GM18517 (cell line): ENCODE results near the gene PNMT.

Experiments used
- ATAC-seq: cut with Tn5 transposase; IDR thresholded peaks from one replicate; pipeline ENCODE4 v1.9.1; 2021; ENCODE audit warnings: mild to moderate bottlenecking, moderate library complexity; ENCODE audit not compliant: unreplicated experiment

The PNMT gene

DNA sequence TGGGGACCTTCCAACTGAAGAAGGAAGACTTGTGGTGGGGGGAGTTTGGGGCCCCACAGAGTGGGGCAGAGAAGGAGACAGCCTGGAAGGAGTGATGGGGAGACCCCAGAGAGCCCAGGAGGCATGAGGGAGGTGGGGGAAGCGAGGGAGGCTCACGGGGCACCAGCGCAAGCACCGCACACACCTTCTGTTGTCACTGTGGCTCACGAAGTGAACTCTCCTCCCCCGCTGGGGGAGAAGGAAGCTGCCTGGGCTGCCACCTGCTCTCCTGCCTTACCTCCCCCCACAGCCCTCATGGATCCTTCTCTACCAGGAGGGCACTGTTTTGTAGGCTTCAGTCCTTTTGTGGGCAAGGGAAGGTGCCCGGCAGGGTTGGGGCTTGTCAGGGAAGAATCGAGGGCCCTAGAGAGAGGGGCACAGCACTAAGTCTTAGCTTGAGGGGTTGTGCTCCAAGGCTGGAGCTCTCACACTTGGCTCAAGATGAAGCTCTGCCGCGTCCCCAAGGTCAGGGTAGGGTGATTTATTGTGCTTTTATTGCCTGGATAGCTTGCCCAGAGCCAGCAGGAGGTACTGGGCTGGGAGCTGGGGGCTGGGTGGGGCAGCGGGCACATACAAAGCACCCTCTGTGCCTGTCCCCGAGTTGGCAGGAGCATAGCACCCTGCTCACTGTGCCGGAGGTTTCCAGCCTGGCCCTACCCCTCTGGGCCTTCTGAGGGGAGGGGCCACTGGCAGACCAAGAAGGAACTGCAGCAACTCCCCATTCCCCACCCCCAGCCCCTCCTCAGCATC is 35.9 kb upstream of the PNMT start:
- no peak for ATAC-seq

DNA sequence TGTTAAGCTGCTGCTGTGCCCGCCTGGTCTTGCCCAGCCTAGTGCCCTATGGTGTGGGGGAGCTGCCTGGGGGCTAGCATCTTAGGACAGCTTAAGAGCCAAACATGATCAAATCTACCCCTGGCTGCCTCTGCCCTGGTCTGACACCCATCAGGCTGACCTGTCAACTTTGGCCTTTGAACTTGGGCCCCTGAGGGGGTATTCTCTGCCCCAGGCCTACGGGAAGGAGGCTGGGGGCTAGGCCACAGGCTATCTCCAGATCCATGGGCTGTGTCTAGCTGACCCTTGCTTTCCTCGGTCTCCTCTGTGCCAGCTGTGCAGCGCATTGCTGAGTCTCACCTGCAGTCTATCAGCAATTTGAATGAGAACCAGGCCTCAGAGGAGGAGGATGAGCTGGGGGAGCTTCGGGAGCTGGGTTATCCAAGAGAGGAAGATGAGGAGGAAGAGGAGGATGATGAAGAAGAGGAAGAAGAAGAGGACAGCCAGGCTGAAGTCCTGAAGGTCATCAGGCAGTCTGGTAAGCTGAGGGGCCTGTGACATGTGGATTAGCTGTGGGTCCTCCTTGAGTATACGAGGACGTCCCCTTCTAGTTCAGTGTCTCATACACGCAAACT is 34.6 kb upstream of the PNMT start:
- ATAC-seq, result no peak

DNA sequence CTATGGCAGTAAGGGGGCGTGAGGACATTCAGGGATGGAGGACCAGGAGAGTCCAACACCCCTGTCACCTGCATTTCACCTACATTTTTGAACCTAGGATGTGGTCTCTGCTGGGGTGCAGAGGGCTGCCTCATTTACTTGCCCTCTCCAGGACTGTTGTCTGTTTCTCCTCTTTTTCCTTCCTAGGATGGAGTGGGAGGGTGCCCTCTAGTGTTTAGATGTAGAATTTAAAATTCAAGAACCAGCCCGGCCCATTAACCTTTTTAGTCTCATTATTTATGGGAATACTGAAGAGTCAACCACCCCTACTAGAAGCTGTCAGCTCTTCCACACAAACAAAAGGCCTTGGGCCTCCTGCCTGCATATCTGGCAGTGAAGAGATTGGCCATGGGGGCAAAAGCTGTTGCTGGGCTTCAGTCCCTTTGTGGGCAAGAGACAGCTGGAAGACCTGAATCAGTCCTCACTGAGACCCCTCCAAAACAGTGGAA is 33.8 kb upstream of the PNMT start:
- no peak for ATAC-seq

GRCh38 chr17:39635614-39636176 is 32.6 kb upstream of the PNMT start:
- ATAC-seq, result no peak

DNA sequence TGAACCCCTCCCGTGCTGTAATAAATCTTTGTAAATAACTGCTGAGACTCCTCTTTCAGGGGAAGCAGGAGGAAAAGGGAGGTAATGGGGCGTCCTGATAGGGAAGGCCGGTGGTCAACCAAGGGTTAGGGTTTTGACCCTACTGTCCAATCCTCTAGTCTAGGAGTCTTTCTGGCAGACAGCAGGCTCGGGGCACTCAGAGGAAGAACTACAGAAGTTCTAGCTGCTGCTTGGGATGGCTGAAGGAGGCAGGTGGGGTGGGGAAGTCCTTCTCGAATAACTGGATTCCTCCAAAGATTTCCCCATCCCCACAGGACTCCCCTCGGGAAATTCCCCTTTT is 31.7 kb upstream of the PNMT start:
- ATAC-seq, result peak; percentile 25

DNA sequence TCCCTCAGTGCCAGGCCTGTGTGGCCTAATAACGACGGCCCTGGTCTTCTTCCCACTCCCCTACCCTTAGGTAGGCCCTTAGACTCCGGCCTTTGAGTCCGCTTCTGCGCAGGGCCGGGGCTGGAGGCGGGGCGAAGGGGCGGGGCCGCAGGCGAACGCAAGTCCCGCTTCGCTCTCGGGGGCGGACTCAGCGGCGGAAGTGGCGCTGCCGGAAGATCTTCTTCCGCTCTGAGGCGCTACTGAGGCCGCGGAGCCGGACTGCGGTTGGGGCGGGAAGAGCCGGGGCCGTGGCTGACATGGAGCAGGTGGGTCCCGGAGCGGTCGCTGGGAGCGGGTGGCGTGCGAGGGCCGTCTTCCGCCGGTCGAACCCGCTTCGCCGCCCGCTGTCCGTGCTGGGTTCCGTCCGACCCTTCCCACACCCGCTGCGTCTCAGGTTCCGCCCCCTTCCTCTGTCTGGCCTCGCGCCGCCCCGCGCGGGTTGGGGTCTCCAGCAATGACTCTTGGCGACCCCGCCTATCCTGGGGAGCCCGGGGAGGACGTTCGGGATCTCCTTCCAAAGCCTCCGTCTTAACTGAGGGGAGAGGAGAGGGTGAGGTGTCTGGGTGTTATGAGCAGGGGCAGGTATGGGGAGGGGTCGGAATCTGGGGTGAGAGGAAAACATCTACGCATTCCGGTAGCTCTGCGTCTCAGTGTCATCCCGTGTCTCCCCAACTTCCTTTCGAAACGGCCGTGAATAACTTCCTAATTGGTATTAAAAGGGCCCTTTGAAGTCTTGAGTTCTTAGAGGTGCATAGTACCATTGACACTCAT is 31.1 kb upstream of the PNMT start, which contains the start of gene STARD3:
STARD3 (plus strand) TSS at position 218 of the 810 bp plus-strand sequence. CDS start 16,388 bp downstream, outside the sequence.
- ATAC-seq, result peak; percentile 72

- ATAC-seq, result no peak
These were observed 29.9 kb upstream of the PNMT start for GRCh38 chr17:39638317-39638716.

- ATAC-seq, result no peak
These were observed 29.2 kb upstream of the PNMT start for GRCh38 chr17:39639043-39639442.

DNA sequence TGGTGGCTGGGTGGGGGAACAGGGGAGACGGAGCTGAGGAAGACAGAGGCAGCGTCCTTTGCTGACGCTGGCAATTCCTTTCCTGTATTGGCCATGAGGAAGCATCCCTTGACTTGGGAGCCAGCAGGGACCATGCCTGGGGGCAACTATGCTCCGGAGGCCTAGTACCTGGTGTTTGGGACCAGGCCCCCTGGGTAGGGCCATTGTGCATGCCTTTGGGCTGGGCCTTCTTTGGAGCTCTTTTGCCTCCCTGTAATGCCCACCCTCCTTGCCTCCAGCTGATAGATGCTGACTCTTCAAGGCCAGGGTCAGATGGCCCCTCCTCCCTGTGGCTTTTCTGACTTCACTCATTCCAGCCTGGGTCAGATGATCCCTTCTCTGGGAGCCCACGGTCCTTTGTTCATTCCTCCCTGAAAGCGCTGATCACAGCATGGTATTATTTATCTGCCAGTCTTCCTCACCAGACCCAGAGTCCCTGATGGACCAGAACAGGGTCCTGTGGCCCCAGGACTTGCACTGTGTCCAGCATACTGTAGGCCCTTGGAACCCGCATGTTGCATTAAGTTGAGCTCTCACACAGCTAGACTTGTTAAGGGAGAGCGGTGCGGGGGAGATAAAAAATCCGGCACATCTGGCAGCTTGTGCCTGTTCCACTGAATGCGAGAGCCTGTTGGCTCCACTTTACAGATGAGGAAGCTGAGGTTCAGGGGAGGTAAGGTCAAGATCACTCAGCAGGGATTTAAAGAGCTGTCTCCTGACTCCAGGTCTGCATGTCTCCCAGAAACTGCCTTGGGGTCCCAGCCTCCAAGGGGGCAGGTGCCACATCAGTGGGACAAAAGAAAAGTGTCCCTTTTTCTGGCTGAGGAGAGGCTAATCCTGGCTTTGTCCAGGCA is 28.4 kb upstream of the PNMT start:
- ATAC-seq, result no peak

DNA sequence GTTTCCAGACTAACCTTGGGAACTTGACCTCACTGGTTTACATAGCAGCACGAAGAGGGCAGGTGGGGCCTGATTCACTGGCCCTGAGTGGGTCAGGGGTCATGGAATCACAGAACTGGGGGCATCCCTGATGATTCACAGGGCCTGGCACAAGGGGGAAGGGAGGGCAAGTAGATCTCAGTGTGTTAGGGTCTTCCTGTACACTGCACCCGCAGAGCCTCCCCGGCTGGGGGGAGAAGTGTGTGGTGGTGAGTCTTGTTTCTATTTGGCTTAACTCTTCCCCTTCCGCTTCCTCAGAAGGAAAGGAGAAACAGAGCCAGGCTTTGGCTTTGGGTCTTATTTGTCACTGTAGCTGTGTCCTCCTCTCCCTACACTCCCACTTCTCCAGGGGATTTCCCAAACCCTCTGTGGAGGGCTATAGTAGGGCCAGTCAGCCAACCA is 27.6 kb upstream of the PNMT start:
- no peak for ATAC-seq

- ATAC-seq, result no peak
These were observed 27.2 kb upstream of the PNMT start for GRCh38 chr17:39641097-39641496.

- no peak for ATAC-seq
These were observed 26.4 kb upstream of the PNMT start for GRCh38 chr17:39641883-39642282.

GRCh38 chr17:39642291-39643074 is 25.8 kb upstream of the PNMT start:
- no peak for ATAC-seq

- ATAC-seq, result no peak
These were observed 25.0 kb upstream of the PNMT start for GRCh38 chr17:39643271-39643670.

DNA sequence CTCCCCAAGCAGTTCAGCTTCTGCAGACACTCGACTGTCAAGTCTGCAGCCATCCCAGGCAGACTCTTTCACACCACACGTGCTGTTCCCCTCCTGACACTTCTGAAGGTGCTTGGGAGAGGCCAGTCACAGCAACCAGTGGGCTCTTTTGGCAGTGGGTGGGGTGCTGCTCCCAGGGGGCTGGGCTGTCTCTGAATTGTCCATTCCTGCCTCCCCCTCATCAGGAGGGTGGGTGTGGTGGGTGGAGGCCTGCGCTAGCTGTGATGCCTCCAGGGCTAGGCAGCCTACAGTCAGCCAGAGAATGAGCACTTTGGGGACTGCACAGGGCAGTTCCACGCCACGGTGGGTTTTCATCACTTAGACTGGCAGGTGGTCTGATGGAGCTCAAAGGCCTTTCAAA is 21.0 kb upstream of the PNMT start:
- no peak for ATAC-seq

DNA sequence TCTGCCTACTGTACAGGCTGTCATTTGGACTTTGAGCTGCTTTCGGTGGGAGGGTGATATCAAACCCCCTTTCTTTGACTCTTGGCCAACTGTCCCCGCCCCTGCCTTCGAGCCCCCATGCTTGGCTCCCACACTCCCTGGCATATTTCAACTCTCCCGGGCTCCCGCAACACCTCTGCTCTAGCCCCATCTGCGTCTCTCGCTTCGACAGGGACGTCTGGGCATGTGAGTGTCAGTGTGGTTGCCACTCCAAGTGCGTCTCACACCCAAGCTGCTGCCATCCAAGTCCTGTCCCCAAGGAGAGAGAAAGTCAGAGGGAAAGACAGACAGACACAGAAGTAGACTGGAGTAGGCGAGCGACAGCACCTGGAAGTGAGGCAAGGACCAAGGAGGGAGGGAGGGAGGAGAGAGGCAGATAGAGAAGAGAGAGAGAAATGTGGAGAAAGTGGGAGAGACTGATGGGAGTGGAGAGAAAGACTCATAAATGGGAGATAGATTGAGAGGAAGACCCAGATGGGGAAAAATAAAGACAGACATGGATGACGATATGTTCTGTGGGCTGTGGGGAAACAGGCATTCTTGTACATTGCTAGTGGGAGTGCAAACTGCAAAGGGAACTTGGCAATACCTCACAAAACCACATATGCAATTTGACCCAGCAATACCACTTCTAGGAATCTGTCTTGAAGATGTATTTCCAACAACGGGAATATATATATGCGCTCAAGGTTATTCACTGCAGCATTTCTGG is 19.5 kb upstream of the PNMT start:
- ATAC-seq, result no peak

GRCh38 chr17:39650121-39650579 is 18.1 kb upstream of the PNMT start:
- no peak for ATAC-seq

GRCh38 chr17:39651923-39652586 is 16.2 kb upstream of the PNMT start:
- ATAC-seq, result no peak
